ENCODE data around the gene MYH14.

DNA sequence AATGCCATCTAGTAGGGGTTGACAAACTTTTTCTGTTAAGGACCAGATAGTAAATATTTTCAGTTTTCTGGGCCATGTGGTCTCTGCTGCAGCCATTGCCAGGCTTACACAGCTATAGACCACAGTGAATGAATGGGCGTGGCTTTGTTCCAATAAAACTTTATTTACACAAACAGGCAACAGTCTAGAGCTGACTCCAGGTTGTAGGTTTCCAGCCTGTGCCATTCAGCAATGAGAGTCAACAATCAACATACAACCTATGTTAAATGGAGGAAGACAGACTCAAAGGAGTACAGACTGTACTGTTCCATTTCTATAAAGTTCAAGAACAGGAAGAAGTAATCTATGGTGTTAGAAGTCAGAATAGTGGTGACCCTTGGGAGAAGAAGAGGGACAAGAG, 25.1 kb upstream of the MYH14 start:
- TF ChIP-seq, protein P1, sequence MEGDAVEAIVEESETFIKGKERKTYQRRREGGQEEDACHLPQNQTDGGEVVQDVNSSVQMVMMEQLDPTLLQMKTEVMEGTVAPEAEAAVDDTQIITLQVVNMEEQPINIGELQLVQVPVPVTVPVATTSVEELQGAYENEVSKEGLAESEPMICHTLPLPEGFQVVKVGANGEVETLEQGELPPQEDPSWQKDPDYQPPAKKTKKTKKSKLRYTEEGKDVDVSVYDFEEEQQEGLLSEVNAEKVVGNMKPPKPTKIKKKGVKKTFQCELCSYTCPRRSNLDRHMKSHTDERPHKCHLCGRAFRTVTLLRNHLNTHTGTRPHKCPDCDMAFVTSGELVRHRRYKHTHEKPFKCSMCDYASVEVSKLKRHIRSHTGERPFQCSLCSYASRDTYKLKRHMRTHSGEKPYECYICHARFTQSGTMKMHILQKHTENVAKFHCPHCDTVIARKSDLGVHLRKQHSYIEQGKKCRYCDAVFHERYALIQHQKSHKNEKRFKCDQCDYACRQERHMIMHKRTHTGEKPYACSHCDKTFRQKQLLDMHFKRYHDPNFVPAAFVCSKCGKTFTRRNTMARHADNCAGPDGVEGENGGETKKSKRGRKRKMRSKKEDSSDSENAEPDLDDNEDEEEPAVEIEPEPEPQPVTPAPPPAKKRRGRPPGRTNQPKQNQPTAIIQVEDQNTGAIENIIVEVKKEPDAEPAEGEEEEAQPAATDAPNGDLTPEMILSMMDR (conservative IDR thresholded peaks at IDR 0.05): no peak
- TF ChIP-seq ZFX (IDR thresholded peaks at IDR 0.05): no peak
